GM18508 (cell line): ENCODE measurements around the gene STK32B.

Experiments
- ATAC-seq: cut with Tn5 transposase; IDR thresholded peaks from one replicate; pipeline ENCODE4 v1.9.1; 2021; ENCODE audit warnings: moderate number of reproducible peaks; ENCODE audit not compliant: insufficient read depth, unreplicated experiment

Gene STK32B

DNA sequence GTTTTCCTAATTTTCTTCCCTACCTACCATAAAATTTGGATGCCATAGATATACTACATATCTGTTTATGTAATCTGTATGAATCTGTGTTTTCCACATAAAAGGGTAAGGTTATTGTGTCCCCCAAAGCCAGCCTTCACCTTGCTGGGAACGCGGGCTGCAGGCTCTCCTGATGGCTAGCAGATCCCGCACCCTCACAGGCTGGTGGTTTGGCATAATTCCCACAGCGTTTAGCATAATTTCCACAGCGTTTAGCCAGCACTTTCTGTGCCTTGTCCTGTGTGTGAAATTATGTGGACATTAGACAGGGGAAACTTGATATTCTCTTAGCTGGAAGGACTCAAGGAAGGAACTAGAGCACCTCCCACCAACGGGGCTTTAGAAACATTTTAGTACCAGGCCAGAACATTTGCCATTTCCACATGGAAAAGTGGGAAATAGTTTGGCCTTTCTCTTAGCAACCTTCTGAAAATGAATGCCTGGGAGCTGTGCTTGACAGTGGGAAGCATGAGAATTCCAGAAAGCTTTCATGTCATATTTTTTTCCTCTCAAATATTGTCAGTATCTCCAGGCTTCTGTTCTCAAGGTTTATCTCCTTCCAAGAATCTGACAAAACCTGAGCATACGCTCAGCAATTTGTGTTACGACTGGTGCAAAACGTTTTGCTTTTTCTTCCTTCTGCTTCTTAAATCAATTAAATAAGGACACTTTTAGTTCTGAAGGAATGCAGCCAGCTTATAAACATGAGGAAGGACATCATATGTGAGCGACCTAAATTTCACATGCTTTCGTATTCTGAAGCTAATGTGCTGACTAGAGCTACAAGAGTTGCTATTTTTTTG lies 67.9 kb downstream of the STK32B start:
- no peak for ATAC-seq

- no peak for ATAC-seq
Observed at GRCh38 chr4:5120067-5120466, 68.8 kb downstream of the STK32B start.

DNA sequence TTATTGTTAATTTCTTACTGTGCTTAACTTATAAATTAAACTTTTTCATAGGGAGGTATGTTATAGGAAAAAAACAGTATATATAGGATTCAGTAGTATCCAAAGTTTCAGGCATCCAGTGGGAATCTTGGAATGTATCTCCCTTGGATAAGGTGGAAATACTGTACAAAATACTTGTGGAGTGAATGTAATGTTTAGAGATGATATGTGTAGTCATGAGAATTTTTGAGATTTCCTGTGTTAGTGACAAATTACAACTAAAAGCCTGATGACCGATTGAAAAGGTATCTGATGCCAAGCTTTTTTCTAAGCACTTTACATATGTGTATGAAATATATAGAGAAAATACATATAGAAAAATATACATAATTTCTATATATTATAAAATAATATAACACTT lies 69.2 kb downstream of the STK32B start:
- no peak for ATAC-seq

DNA sequence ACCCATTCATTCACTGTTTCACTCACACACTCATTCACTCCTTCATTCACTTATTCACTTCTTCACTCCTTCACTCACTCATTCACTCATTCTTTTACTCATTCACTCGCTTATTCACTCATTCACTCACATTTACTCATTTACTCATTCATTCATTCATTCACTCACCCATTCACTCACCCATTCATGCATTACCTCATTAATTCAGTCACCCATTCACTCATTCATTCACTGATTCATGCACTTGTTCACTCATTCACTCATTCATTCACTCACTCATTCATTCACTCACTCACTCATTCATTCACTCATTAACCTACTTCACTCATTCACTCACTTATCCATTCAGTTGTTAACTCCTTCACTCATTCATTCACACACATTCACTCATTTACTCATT lies 70.8 kb downstream of the STK32B start:
- ATAC-seq: no peak

DNA sequence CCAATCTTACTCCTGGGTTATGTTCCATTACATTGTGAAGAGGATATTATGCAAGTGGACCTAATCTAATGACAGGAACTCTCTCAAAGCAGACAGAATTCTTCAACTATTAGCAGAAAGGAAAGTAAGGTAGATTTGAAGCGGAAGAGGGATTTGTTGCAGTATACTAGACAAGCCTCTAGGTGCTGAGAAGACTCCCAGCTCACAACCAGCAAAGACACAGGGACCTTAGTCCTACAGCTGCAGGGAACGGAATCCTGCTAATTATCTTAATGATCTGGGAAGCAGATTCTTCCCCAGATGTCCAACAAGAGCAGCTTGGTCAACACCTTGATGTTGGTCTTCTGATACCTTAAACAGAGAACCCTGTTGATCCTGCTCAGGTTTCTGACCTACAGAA lies 73.6 kb downstream of the STK32B start:
- ATAC-seq: no peak

GRCh38 chr4:5125321-5125720 lies 74.0 kb downstream of the STK32B start:
- ATAC-seq: no peak

DNA sequence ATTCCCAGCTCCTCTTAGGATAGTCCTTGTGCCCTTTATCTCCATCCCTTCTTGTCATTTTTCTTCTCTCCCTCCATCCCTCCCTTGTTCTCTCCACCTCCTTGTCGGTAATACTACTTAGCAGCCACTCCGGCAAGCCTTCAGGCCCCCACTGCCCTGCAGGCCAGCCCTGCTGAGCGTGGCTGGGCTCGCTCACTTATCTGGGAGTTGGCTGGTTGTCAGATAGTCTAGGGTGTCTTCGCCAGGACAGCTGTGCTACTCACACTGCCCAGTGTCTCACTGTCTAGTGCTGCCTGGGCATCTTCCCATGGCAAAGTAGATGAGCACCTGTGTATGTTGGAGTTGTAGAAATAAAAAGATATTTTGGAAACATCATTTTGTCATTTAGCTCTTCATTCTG lies 75.0 kb downstream of the STK32B start:
- ATAC-seq: no peak

- ATAC-seq: no peak
Observed at GRCh38 chr4:5126857-5127256, 75.6 kb downstream of the STK32B start.

DNA sequence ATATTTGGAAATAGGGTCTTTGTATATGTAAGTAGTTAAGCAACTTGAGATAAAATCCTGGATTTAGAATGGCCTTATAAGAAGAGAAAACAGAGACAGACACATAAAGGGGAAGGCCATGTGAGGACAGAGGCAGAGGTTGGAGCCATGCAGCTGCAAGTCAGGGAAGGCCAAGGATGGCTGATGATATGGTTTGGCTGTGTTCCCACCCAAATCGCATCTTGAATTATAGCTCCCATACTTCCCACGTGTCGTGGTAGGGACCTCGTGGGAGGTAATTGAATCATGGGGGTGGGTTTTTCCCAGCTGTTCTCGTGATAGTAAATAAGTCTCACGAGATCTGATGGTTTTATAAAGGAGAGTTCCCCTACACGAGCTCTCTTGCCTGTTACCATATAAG lies 76.3 kb downstream of the STK32B start:
- no peak for ATAC-seq

- no peak for ATAC-seq
Observed at GRCh38 chr4:5128569-5128968, 77.3 kb downstream of the STK32B start.

DNA sequence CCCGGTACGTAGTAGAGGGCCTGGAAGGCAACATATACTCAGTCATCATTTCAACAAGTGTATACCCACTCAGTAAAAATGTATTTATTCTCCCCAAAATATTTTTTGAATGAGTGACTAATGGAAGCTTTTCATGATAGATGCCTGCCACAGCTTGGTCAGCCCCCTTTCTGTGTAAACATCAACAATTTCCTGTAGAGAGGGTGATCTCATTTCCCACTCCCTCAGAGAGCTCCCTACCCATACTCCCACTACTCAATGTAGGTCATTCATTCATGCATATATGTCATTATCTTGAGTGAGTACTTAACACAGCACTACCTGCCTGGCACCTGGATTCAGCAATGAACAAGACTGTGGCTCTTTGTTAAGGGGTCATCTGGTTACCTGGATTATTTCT lies 81.9 kb downstream of the STK32B start:
- ATAC-seq: no peak

DNA sequence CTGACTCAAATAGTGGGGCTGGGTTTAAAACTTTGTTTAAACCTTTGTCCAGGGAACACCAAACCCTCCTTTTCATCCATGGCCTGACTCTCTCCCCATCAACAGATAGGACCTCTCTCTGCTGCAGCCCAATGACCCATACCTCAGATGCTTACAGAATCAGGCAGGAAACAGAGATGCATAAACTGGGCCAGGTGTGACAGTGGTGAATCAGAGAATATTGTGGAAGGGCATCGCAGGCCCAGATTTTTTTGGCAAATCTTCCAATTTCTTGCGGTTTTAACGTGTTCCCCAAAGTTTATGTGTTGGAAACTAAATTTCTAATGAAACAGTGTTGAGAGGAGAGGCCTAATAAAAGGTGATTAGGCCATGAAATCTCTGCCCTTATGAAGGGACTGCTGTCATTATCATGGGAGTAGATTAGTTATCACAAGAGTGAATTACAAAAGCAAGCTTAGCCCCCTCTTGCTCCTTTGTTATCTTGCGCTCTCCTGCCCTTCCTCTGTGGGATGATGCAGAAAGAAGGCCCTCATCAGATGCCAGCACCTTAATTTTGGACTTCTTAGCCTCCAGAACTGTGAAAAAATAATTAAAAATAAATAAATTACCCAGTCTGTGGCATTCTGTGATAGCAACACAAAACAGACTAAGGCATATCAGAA lies 82.8 kb downstream of the STK32B start:
- ATAC-seq: no peak

- ATAC-seq: no peak
Observed at GRCh38 chr4:5134620-5135019, 83.3 kb downstream of the STK32B start.

DNA sequence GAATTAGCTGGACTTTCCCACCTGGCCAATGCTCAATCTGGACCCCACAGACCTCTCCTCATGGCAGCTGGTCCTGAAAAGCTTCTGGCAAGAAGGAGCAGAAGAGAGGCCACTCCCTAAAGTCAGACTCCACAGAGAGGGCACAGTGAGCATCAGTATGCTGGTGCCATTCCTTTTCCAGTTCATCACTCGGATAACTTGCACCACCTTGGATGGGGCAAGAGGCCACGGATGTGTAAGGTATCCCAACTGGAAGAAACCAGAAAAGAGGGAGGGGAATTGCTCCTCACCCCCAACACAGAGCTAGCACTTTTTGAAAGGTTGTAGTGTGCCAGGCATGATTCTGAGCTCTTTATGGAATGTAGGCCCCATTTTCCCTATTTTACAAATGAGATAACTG lies 85.9 kb downstream of the STK32B start:
- no peak for ATAC-seq

DNA sequence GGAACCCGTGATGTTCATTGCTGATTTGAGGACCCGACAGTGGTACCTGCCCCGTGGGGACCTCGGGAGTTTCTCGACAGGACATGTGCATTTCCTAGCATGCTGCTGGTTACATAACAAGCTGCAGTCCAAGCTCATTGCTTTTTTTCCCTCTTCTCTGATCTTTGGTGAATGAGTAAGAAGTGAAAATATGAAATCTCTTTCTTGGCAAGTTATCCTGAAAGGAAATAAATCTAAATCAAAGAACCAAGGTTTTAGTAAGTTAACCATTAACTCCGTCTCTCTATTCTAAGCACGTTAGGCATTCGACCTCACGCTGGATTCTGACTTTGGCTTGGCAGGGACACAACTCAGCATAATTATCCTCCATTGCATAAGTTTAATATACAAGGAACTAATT lies 86.6 kb downstream of the STK32B start:
- ATAC-seq: no peak

GRCh38 chr4:5138389-5138788 lies 87.1 kb downstream of the STK32B start:
- no peak for ATAC-seq

GRCh38 chr4:5139141-5139540 lies 87.9 kb downstream of the STK32B start:
- no peak for ATAC-seq

DNA sequence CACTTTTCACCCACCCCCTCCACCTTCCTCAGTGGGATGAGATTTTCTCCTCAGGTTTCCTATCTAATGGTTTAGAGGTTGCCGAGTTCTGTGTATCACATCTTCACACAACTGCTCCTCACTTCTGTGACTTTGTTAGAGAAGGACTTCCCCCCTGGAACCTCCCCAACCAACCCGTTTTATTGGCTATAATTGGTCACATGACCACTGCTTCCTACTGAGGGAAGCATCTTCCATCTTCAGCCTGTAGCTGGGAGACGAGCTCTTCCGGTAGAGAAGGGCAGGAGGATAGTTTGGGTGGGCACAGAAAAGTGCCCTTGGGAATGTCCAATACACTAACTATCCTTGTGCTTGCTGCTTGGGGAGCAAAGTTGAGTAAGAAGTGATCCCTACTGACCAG lies 90.5 kb downstream of the STK32B start:
- ATAC-seq: no peak

GRCh38 chr4:5142726-5143125 lies 91.4 kb downstream of the STK32B start:
- no peak for ATAC-seq

- no peak for ATAC-seq
Observed at GRCh38 chr4:5143306-5143861, 92.1 kb downstream of the STK32B start.

DNA sequence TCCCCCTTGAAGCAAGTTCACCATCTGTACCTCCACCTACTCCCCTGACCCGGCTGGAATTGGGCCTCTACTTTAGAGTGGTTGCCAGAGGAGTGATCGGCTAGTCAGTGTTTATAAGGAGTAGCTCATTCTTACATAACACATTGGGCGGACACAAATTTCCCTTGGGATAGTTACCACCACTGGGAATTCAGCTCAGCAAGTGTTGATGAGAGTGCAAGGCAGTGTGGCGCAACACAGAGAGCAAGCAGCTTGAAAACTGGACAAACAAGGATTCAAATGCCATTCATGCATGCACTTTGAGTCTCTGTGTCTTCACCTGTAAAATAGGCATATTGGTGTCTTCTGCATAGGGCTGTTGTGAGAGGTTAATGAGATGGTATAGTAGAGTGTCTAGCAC lies 92.7 kb downstream of the STK32B start:
- no peak for ATAC-seq

- no peak for ATAC-seq
Observed at GRCh38 chr4:5144384-5144783, 93.1 kb downstream of the STK32B start.
